ENCODE data around the gene REM2.
"Not testable (repeated sequence)": the region's sequence is repeated elsewhere in the genome, so short reads cannot be mapped to it uniquely, and the experiment has no call there.

The REM2 gene

GRCh38 chr14:22910916-22911315 lies 27.9 kb downstream of the REM2 start:
- H3K4me3 ChIP-seq (ENCODE audit: low read length) = no peak overlapping the region

GRCh38 chr14:22914836-22915235 lies 31.8 kb downstream of the REM2 start:
- H3K4me3 ChIP-seq (ENCODE audit: low read length) = not testable (repeated sequence)

More at GRCh38 chr14:22910916-22911315, 27.9 kb downstream of the REM2 start:
- TF ChIP-seq ZNF274 (IDR thresholded peaks at IDR 0.05; ENCODE audit: low read depth, low read length) = no peak

GRCh38 chr14:22915886-22916521 lies 33.0 kb downstream of the REM2 start:
- TF ChIP-seq ZNF274 (IDR thresholded peaks at IDR 0.05; ENCODE audit: low read depth, low read length) = no peak

GRCh38 chr14:22918804-22919600 lies 36.0 kb downstream of the REM2 start, which contains the start of gene RBM23:
Gene RBM23 (minus strand): TSS chr14:22919149.
- TF ChIP-seq ZNF274 (IDR thresholded peaks at IDR 0.05; ENCODE audit: low read depth, low read length) = no peak
- peak within 1 kb of the TSS; percentile 89 for H3K4me3 ChIP-seq (ENCODE audit: low read length)

More at GRCh38 chr14:22915886-22916521, 33.0 kb downstream of the REM2 start:
- H3K4me3 ChIP-seq (ENCODE audit: low read length) = no peak overlapping the region

GRCh38 chr14:22919601-22919921 lies 36.5 kb downstream of the REM2 start:
- H3K4me3 ChIP-seq (ENCODE audit: low read length) = peak overlapping the region; percentile 45; the same call in 1 of the 2 replicates
- TF ChIP-seq ZNF274 (IDR thresholded peaks at IDR 0.05; ENCODE audit: low read depth, low read length) = no peak

- no peak for TF ChIP-seq ZNF274 (IDR thresholded peaks at IDR 0.05; ENCODE audit: low read depth, low read length)
These were observed 37.7 kb downstream of the REM2 start for GRCh38 chr14:22920697-22921096.

GRCh38 chr14:22922294-22922693 lies 39.3 kb downstream of the REM2 start:
- TF ChIP-seq ZNF274 (IDR thresholded peaks at IDR 0.05; ENCODE audit: low read depth, low read length) = no peak
- H3K4me3 ChIP-seq (ENCODE audit: low read length) = no peak overlapping the region

More at GRCh38 chr14:22920697-22921096, 37.7 kb downstream of the REM2 start:
- H3K4me3 ChIP-seq (ENCODE audit: low read length) = no peak overlapping the region

- no peak overlapping the region for H3K4me3 ChIP-seq (ENCODE audit: low read length)
- TF ChIP-seq ZNF274 (IDR thresholded peaks at IDR 0.05; ENCODE audit: low read depth, low read length) = no peak
These were observed 40.7 kb downstream of the REM2 start for GRCh38 chr14:22923746-22924145.

GRCh38 chr14:22925513-22925912 lies 42.5 kb downstream of the REM2 start:
- no peak overlapping the region for H3K4me3 ChIP-seq (ENCODE audit: low read length)
- TF ChIP-seq ZNF274 (IDR thresholded peaks at IDR 0.05; ENCODE audit: low read depth, low read length) = no peak

GRCh38 chr14:22926316-22926715 lies 43.3 kb downstream of the REM2 start:
- H3K4me3 ChIP-seq (ENCODE audit: low read length) = no peak overlapping the region

GRCh38 chr14:22928237-22929103 lies 45.4 kb downstream of the REM2 start:
- TF ChIP-seq ZNF274 (IDR thresholded peaks at IDR 0.05; ENCODE audit: low read depth, low read length) = no peak
- peak overlapping the region; percentile 86 for H3K4me3 ChIP-seq (ENCODE audit: low read length)

More at GRCh38 chr14:22926316-22926715, 43.3 kb downstream of the REM2 start:
- no peak for TF ChIP-seq ZNF274 (IDR thresholded peaks at IDR 0.05; ENCODE audit: low read depth, low read length)

GRCh38 chr14:22929104-22929960 lies 46.3 kb downstream of the REM2 start, which contains the start of gene PRMT5:
Gene PRMT5 (minus strand): TSS chr14:22929376. CDS start chr14:22929361, 15 bp downstream.
- no peak for TF ChIP-seq ZNF274 (IDR thresholded peaks at IDR 0.05; ENCODE audit: low read depth, low read length)
- H3K4me3 ChIP-seq (ENCODE audit: low read length) = peak within 1 kb of the TSS; percentile 86

GRCh38 chr14:22929961-22930364 lies 46.9 kb downstream of the REM2 start:
- no peak for TF ChIP-seq ZNF274 (IDR thresholded peaks at IDR 0.05; ENCODE audit: low read depth, low read length)
- H3K4me3 ChIP-seq (ENCODE audit: low read length) = peak overlapping the region; percentile 62
